Ishikawa (cell line): ENCODE data around the gene PIPOX.

ENCODE experiments used
- MAX ChIP-seq: IDR thresholded peaks from 2 replicates; pipeline ENCODE4 v1.6.1; 2012
- TEAD4 ChIP-seq: IDR thresholded peaks from 2 replicates; pipeline ENCODE4 v1.6.1; 2012
- TF ChIP-seq, protein P1 (sequence below): IDR thresholded peaks from 2 replicates; pipeline ENCODE4 v1.6.1; 2012

DNA sequence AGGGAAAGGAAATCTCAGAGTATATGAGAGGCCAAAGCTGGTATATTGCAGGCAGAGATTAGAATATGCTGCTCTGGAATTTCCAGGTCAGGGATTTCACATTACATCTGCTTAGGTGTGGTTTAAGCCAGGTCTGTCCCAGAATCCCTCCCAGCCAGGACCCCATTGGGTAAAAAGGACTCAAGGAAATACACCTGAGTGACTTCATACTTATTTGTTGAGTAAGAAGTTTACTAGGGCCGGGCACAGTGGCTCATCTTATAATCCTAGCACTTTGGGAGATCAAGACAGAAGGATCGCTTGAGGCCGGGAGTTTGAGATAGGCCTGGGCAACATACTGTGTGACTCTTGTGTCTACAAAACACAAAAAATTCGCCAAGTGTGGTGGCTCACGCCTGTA, 7.2 kb downstream of the PIPOX start:
- no peak for TF ChIP-seq TEAD4
- TF ChIP-seq, protein P1, sequence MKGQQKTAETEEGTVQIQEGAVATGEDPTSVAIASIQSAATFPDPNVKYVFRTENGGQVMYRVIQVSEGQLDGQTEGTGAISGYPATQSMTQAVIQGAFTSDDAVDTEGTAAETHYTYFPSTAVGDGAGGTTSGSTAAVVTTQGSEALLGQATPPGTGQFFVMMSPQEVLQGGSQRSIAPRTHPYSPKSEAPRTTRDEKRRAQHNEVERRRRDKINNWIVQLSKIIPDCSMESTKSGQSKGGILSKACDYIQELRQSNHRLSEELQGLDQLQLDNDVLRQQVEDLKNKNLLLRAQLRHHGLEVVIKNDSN: no peak
- no peak for TF ChIP-seq MAX
